Measurements from ENCODE around the gene SNAP91. TPM values are rescaled to one million over a fixed set of nuclear protein-coding genes. Genes with fewer than 3 reads are reported as not detected.
"Not testable (repeated sequence)": the region's sequence is repeated elsewhere in the genome, so short reads cannot be mapped to it uniquely, and the experiment has no call there.

The SNAP91 gene
- total RNA-seq, 3 donors from 2014 or later, result 0.66 to 3.2 TPM; not detected in 1

DNA sequence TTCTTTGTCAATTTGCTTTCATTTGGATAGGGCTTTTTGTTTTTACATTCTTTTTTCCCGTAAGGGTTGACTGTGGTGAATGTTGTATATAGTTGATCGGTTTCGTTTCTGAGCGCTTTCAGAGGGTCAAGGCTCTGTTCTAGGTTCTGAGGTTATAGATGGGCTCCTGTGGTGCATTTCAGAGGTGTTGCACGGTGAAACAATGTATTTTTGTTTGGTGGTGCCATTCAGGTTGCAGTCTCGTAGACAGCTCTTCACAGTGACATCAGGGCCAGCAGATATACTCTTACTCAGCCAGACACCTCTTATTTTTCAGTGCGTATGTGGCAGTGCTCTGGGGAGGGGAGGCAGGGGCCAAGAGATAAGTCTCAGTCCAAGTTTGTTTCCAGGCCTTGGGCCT lies 72.1 kb downstream of the SNAP91 start:
- Histone ChIP-seq H3K36me3 (no peaks in the 10 kb centered on the region), H3K4me1 (no peaks in the 10 kb centered on the region), H3K27ac (no peak overlapping the region), H3K27me3 (no peaks in the 10 kb centered on the region), H3K4me3 (no peak overlapping the region), H3K9me3 (no peaks in the 10 kb centered on the region)
- DNase-seq (ENCODE audit: low spot score in 2 of 2), result no peak
- intact Hi-C loops (cut with DNase I; ENCODE audit: low total_unique reads), result no loop called here
- TF ChIP-seq, protein P1, sequence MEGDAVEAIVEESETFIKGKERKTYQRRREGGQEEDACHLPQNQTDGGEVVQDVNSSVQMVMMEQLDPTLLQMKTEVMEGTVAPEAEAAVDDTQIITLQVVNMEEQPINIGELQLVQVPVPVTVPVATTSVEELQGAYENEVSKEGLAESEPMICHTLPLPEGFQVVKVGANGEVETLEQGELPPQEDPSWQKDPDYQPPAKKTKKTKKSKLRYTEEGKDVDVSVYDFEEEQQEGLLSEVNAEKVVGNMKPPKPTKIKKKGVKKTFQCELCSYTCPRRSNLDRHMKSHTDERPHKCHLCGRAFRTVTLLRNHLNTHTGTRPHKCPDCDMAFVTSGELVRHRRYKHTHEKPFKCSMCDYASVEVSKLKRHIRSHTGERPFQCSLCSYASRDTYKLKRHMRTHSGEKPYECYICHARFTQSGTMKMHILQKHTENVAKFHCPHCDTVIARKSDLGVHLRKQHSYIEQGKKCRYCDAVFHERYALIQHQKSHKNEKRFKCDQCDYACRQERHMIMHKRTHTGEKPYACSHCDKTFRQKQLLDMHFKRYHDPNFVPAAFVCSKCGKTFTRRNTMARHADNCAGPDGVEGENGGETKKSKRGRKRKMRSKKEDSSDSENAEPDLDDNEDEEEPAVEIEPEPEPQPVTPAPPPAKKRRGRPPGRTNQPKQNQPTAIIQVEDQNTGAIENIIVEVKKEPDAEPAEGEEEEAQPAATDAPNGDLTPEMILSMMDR (IDR thresholded peaks at IDR 0.05), result no peak
- TF ChIP-seq POLR2A (IDR thresholded peaks at IDR 0.05) (no peak), POLR2AphosphoS5 (IDR thresholded peaks at IDR 0.05) (no peak)

DNA sequence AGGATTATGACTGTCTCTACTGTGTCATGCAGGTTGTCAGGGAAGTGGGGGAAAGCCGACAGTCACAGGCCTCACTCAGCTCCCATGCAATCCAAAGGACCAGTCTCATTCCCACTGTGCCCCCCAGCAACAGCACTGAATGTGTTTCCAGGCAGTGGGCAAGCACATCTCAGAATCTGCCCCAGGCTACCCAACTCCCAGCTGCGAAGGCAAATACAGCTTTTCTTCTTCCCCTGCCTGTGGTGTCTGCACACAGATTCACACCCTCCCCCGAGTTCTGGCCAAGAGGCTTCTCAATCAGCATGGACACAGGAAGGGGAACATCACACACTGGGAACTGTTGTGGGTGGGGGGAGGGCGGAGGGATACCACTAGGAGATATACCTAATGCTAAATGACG lies 75.3 kb downstream of the SNAP91 start:
- no peak for DNase-seq (ENCODE audit: low spot score in 2 of 2)
- no peak for TF ChIP-seq POLR2AphosphoS5 (IDR thresholded peaks at IDR 0.05)
- no peak for TF ChIP-seq POLR2A (IDR thresholded peaks at IDR 0.05)
- TF ChIP-seq, protein P1 (IDR thresholded peaks at IDR 0.05), result no peak
- Histone ChIP-seq H3K27ac (no peak overlapping the region), H3K4me3 (no peak overlapping the region), H3K36me3 (no peaks in the 10 kb centered on the region), H3K27me3 (no peaks in the 10 kb centered on the region), H3K4me1 (no peaks in the 10 kb centered on the region), H3K9me3 (no peaks in the 10 kb centered on the region)
- intact Hi-C loops (cut with DNase I; ENCODE audit: low total_unique reads), result no loop called here

DNA sequence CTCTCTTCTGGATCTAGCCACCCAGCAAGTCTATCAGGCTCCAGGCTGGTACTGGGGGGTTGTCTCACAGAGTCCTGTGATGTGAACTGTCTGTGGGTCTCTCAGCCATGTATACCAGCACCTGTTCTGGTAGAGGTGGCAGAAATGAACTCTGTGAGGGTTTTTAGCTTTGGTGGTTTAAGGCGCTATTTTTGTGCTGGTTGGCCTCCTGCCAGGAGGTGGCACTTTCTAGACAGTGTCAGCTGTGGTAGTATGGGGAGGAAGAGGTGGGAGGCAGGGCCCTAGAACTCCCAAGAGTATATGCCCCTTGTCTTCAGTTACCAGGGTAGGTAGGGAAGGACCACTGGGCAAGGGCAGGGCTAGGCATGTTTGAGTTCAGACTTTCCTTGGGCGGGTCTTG lies 75.8 kb downstream of the SNAP91 start:
- no peak for DNase-seq (ENCODE audit: low spot score in 2 of 2)
- Histone ChIP-seq H3K27ac (no peak overlapping the region), H3K4me1 (no peaks in the 10 kb centered on the region), H3K36me3 (no peaks in the 10 kb centered on the region), H3K4me3 (no peak overlapping the region), H3K27me3 (no peaks in the 10 kb centered on the region), H3K9me3 (no peaks in the 10 kb centered on the region)
- TF ChIP-seq POLR2A (IDR thresholded peaks at IDR 0.05) (no peak), POLR2AphosphoS5 (IDR thresholded peaks at IDR 0.05) (no peak)
- TF ChIP-seq, protein P1 (IDR thresholded peaks at IDR 0.05), result no peak
- intact Hi-C loops (cut with DNase I; ENCODE audit: low total_unique reads), result no loop called here

GRCh38 chr6:83629908-83630307 lies 79.0 kb downstream of the SNAP91 start:
- DNase-seq (ENCODE audit: low spot score in 2 of 2); H3K27ac ChIP-seq; H3K9me3 ChIP-seq; intact Hi-C loops (cut with DNase I; ENCODE audit: low total_unique reads); H3K4me3 ChIP-seq; H3K36me3 ChIP-seq; H3K27me3 ChIP-seq; H3K4me1 ChIP-seq: not testable (repeated sequence)

DNA sequence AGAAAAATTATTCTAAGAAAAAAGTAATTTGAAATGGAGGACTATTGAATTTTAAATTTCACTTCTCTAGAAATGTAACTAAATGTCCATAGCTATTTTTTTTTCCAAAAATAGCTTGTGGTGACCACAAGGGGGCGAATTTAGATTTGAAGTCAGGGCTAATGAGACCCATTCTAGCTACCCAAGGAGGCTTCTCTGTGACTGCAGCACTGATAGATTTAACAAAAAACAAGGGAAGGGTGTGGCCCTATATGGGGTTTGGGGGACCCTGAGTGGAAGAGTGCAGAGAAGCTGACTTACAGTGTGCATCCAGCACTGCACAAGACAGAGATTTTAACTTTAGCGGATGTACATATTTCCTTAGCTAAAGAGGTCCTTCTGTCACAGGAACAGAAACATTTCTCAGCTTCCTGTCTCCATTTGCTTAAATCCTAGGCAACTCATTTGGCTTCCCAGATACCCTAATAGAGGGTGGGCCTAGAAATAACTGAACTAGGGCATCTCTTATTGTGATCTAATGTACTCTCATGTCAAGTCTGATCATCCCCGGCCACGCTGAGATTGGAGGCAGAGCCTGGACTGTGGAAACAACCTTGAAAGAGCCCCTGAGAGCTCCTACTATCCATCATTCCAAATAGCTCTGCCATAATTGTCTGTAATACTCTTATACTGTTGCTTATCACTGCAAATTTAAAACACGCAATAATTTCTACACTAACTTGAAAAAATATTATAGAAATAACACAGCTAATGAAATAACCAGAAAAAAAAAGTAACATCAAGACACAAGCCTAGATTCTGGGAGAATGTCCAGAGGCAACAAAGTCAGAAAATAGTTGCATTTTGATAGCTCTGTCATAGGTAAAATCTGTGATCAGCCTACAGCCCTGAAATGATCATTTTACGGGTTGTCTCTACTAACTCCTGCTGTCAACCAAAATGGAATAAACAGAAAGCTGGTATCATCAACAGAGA lies 93.6 kb downstream of the SNAP91 start:
- no peak for TF ChIP-seq POLR2A (IDR thresholded peaks at IDR 0.05)
- TF ChIP-seq POLR2AphosphoS5 (IDR thresholded peaks at IDR 0.05), result no peak
- TF ChIP-seq, protein P1 (IDR thresholded peaks at IDR 0.05), result peak in 2 of 3 donors; percentile 28 to 40
- H3K27ac ChIP-seq, result no peak overlapping the region
- intact Hi-C loops (cut with DNase I; ENCODE audit: low total_unique reads), result no loop called here
- no peak overlapping the region for H3K4me3 ChIP-seq
- no peaks in the 10 kb centered on the region for H3K36me3 ChIP-seq
- H3K9me3 ChIP-seq, result no peaks in the 10 kb centered on the region
- H3K4me1 ChIP-seq, result no peaks in the 10 kb centered on the region
- H3K27me3 ChIP-seq, result no peaks in the 10 kb centered on the region
- no peak for DNase-seq (ENCODE audit: low spot score in 2 of 2)
